Transverse colon (tissue), 4 donors: ENCODE data around the gene EP400. TPM values are rescaled to one million over a fixed set of nuclear protein-coding genes. Genes with fewer than 3 reads are reported as not detected.

Source experiments
- DNase-seq: peaks from one replicate; pipeline ENCODE4 v3.0.0-alpha.2; 2019
- H3K27ac ChIP-seq, 4 donors: fragments of 200-600 bp; sonication (generic); 2 replicates each; pipeline ENCODE4 v1.5.1; 2016 to 2018; ENCODE audit warnings: inconsistent platforms in 4 of 4
- H3K27me3 ChIP-seq: fragments of 200-600 bp; sonication (generic); 2 replicates; pipeline ENCODE4 v1.5.1; 2017; ENCODE audit warnings: inconsistent platforms
- H3K36me3 ChIP-seq, 4 donors: fragments of 200-600 bp; sonication (generic); 2 replicates each; pipeline ENCODE4 v1.5.1; 2017 to 2019; ENCODE audit warnings: inconsistent platforms in 4 of 4
- H3K4me1 ChIP-seq, 4 donors: fragments of 200-600 bp; sonication (generic); 2 replicates each; pipeline ENCODE4 v1.5.1; 2017 to 2020; ENCODE audit warnings: inconsistent platforms in 4 of 4
- H3K4me3 ChIP-seq, 4 donors: fragments of 200-600 bp; sonication (generic); 1 replicate in 1 of 4; 2 replicates in 3 of 4; pipeline versions ENCODE4 v1.5.1 to v1.6.1; 2017 to 2019; ENCODE audit warnings: inconsistent platforms in 4 of 4
- H3K9me3 ChIP-seq, 2 donors: fragments of 200-600 bp; sonication (generic); 2 replicates each; pipeline ENCODE4 v1.5.1; 2017 to 2019; ENCODE audit warnings: inconsistent platforms in 2 of 2
- EP300 ChIP-seq: sonication (generic); formaldehyde crosslinking; IDR thresholded peaks from one replicate; pipeline ENCODE4 v1.6.1; 2017; ENCODE audit warnings: antibody characterized with exemption, low read depth
- POLR2A ChIP-seq: fragments of 450-650 bp; IDR thresholded peaks from one replicate; pipeline ENCODE4 v1.6.1; 2016; ENCODE audit warnings: antibody characterized with exemption, mild to moderate bottlenecking, moderate library complexity
- POLR2AphosphoS5 ChIP-seq, 3 donors: sonication (generic); formaldehyde crosslinking; IDR thresholded peaks; one replicate each; pipeline ENCODE4 v1.6.1; 2016; ENCODE audit warnings: antibody characterized with exemption in 3 of 3
- WGBS, 2 donors: methylation state at CpG; one replicate each; pipeline ENCODE4 v1.1.5; 2018; ENCODE audit warnings: low coverage in 1 of 2; 5-methylcytosine and 5-hydroxymethylcytosine counted together
- in situ Hi-C, 4 donors: fragments of 200-750 bp; cut with MboI; loops; one replicate each; pipeline versions ENCODE4 v1.15.0 to v1.15.1; 2017; ENCODE audit warnings: low sequenced_read_pairs in 3 of 4, low pct_ligation_motif_present in 1 of 4, low pct_unique_long_range_greater_than_20kb in 1 of 4
- intact Hi-C: fragments of 100-400 bp; cut with DNase I; formaldehyde crosslinking; loops from one replicate; pipeline ENCODE4 v1.15.1; 2023; ENCODE audit warnings: low total_unique reads
- total RNA-seq, 4 donors: library from RNA; depleted of rRNA; stranded (reverse); fragments of >200 nt; gene quantifications; one replicate each; pipeline ENCODE4 v1.1.0, GENCODE V29; 2016
- TF ChIP-seq, protein P1 (sequence below), 5 experiments: fragments of 200-600 bp in 3 of 5; fragments of 450-650 bp in 2 of 5; sonication (generic) in 3 of 5; IDR thresholded peaks; 1 replicate in 2 of 5; 2 replicates in 3 of 5; pipeline ENCODE4 v1.5.1; 2016 to 2017; ENCODE audit warnings: antibody characterized with exemption in 5 of 5, inconsistent platforms in 3 of 5, mild to moderate bottlenecking in 2 of 5, moderate library complexity in 1 of 5

Gene EP400
- total RNA-seq, 4 donors from 2014 or later, result 25.4 to 67.3 (median 37.5) TPM

DNA sequence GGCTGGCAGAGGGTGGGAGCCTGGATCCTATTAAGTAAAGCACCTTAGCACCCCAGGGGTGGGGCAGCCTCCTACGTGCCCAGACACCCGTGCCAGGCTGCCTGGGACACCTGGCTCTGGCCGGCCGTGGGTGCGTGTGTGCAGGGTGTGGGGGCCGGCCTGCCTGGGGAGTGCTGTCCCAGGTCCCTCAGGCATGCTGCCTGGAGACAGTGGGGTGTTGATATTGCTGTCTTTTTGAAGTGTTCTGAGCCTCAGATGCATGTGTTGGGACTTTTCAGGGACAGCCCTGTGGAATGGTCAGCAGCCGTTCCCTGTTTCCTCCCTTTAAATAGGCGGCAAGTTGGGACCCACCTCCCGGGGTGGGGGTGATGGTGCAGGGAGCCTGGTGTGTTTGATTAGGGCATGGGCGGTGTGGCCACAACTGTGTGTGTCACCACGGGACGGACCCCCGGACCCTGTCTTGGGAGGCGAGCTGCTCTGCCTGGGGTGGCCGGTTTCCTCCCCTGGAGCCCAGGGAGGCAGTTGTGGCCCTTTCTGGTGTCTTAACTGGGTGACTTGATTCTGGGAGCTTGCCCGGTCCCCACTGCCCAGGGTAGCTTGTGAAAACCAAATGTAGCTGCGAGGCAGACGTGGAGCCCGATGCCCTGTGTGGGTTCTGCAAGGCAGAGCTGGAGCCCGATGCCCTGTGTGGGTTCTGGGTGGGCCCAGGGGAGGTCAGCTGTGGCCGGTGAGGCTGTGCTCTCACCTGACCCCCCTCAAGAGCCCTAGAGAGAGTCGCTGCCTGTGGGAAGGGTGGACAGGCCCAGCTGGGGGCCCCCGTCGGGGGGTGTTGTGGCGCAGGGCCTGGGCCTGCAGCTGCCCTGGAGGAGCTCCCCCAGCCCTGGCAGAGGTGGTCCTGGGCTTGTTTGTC lies 47.2 kb upstream of the EP400 start:
- no peak overlapping the region for H3K4me3 ChIP-seq
- H3K9me3 ChIP-seq, result no peaks in the 10 kb centered on the region
- WGBS, 2 donors, result 84% methylated on average over 23 of the region's 25 CpGs; no CpG with 5 or more reads in 1 of the 2 donors
- H3K27ac ChIP-seq, result no peak overlapping the region
- peaks cover 13 to 17% (median 14%) of the 10 kb centered on the region in 4 donors for H3K4me1 ChIP-seq
- DNase-seq, result no peak
- no peaks in the 10 kb centered on the region for H3K36me3 ChIP-seq
- intact Hi-C loops, result no loop called here
- TF ChIP-seq, protein P1, sequence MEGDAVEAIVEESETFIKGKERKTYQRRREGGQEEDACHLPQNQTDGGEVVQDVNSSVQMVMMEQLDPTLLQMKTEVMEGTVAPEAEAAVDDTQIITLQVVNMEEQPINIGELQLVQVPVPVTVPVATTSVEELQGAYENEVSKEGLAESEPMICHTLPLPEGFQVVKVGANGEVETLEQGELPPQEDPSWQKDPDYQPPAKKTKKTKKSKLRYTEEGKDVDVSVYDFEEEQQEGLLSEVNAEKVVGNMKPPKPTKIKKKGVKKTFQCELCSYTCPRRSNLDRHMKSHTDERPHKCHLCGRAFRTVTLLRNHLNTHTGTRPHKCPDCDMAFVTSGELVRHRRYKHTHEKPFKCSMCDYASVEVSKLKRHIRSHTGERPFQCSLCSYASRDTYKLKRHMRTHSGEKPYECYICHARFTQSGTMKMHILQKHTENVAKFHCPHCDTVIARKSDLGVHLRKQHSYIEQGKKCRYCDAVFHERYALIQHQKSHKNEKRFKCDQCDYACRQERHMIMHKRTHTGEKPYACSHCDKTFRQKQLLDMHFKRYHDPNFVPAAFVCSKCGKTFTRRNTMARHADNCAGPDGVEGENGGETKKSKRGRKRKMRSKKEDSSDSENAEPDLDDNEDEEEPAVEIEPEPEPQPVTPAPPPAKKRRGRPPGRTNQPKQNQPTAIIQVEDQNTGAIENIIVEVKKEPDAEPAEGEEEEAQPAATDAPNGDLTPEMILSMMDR (IDR thresholded peaks at IDR 0.05), result no peak
- TF ChIP-seq POLR2AphosphoS5 (IDR thresholded peaks at IDR 0.05) (no peak), EP300 (no peak), POLR2A (no peak)
- no peaks in the 10 kb centered on the region for H3K27me3 ChIP-seq
- in situ Hi-C loops, result no loop called here

DNA sequence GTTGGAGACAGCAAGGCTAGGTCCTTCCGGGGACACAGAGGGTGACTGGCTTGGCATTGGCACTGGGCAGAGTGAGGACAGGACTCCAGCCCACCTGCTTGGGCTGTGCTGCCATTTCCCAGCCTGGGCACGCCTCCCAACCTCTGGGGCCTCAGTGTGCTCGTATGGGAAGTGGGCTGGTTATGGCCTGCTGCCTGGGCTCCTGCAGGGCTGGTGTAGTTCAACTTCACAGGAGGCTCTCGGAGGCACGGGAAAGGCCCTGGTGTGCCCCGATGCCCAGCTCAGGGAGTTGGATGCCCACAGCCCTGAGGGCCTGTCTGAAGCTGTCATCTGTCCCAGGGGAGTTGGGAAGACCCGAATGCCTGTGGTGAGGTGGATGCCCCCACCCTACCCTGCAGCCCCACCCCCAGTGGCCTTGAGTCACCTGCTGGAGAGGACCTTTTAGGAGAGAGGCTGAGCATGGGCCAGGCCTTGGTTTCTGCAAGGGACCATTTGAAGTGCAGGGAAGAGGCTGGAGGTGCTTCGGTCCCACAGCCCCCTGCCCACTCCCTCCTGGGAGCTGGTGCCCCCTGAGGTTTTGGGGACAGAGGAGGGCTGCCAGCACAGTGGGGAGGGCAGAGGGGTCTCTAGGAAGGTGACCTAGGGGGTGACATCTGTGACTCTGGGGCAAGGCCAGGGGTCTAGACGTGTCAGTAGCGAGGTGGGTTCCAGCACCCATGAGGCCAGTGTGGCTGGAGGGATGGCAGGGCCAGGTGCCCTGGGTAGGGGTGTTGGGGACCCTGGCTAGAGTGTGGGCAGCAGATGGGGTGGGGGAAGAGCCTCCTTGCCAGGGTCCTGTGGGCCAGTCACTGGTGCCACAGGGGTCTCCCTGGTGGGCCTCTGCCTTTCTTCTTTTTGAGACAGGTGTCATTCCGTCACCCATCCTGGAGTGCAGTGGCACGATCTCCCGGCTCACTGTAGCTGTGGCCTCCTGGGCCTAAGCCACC lies 46.2 kb upstream of the EP400 start:
- in situ Hi-C loops, result no loop called here
- no peak for TF ChIP-seq EP300
- no peak for TF ChIP-seq POLR2AphosphoS5 (IDR thresholded peaks at IDR 0.05)
- TF ChIP-seq, protein P1 (IDR thresholded peaks at IDR 0.05), result no peak
- no peak for TF ChIP-seq POLR2A
- Histone ChIP-seq H3K4me1 (peaks cover 13 to 17% (median 14%) of the 10 kb centered on the region in 4 donors), H3K36me3 (peaks cover 0 to 2% (median 0%) of the 10 kb centered on the region in 4 donors), H3K9me3 (no peaks in the 10 kb centered on the region), H3K27ac (no peak overlapping the region), H3K27me3 (no peaks in the 10 kb centered on the region), H3K4me3 (no peak overlapping the region)
- intact Hi-C loops, result no loop called here
- 84% methylated on average over 12 of the region's 13 CpGs; no CpG with 5 or more reads in 1 of the 2 donors for WGBS, 2 donors
- DNase-seq, result no peak

DNA sequence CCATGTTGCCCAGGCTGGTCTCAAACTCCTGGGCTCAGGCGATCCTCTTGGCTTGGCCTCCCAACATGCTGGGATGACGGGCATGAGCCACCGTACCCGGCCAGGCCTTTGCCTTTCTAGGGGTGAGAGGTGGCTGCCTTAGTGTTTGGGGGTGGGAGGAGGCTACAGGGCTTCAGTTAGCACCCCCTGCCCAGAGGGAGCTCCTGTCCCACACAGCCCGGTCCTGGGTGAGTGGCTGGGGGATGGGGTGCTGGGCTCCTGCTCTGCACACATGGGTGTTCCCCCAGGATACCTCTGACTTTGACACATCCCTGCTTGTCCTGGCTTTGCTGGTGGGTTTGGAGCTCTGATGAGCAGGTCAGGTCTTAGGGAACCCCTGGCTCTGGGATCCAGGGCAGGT lies 45.4 kb upstream of the EP400 start:
- intact Hi-C loops, result no loop called here
- Histone ChIP-seq H3K27me3 (no peaks in the 10 kb centered on the region), H3K27ac (no peak overlapping the region), H3K4me1 (peaks cover 13 to 17% (median 14%) of the 10 kb centered on the region in 4 donors), H3K36me3 (peaks cover 0 to 10% (median 4%) of the 10 kb centered on the region in 4 donors), H3K9me3 (no peaks in the 10 kb centered on the region), H3K4me3 (no peak overlapping the region)
- TF ChIP-seq, protein P1 (IDR thresholded peaks at IDR 0.05), result no peak
- TF ChIP-seq EP300, result no peak
- no peak for TF ChIP-seq POLR2A
- 75 to 85% methylated on average over 4 to 5 of the region's 5 CpGs for WGBS, 2 donors
- DNase-seq, result no peak
- in situ Hi-C loops, result no loop called here
